ENCODE results near the gene CAT. TPM values are rescaled to one million over a fixed set of nuclear protein-coding genes. Genes with fewer than 3 reads are reported as not detected.

The CAT gene
- total and polyA plus RNA-seq, 4 donors: 51.5 to 76.0 (median 64.2) TPM

GRCh38 chr11:34478845-34479663, 40.3 kb downstream of the CAT start:
- WGBS, 2 donors: 66 to 82% methylated on average over 8 of the region's 8 CpGs
- Histone ChIP-seq H3K27me3 (ENCODE audit: control insufficient read depth in 1 of 2, insufficient read depth in 2 of 2, low read length in 1 of 2) (no peaks in the 10 kb centered on the region), H3K9me3 (ENCODE audit: control insufficient read depth, low read length) (no peaks in the 10 kb centered on the region), H3K27ac (ENCODE audit: low read depth in 1 of 2, low read length in 2 of 2) (no peak overlapping the region), H3K4me3 (ENCODE audit: low read length in 2 of 2) (no peak overlapping the region), H3K4me1 (ENCODE audit: control insufficient read depth in 1 of 2, insufficient read depth in 2 of 2, low read length in 2 of 2) (no peaks in the 10 kb centered on the region), H3K36me3 (ENCODE audit: control insufficient read depth in 1 of 2, insufficient read depth in 2 of 2, low read length in 1 of 2) (no peaks in the 10 kb centered on the region)
- intact Hi-C loops (cut with DNase I): no loop called here
- ATAC-seq (ENCODE audit: low FRiP score) (no peak), DNase-seq (no peak)

DNA sequence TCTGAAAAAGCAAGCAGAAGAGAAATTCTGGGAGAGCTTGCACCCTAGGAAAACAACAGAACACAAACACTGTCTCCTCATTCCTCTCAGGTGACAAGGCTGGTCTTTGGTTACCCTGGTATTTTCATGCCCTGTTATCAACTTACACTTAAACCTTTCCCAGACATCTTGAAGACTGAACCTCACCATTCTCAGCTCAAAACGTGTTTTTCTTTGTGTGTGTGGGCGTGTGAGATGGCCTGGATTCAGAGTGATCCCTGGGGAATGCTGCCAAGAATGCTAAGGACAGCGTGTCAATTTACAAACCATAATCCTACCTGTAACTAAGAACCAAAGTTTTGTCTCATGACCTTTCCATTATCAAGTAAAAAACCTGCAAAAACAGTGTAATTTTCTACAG, 41.6 kb downstream of the CAT start:
- DNase-seq: no peak
- no peak overlapping the region for H3K27ac ChIP-seq (ENCODE audit: low read depth in 1 of 2, low read length in 2 of 2)
- peaks cover 0 to 2% of the 10 kb centered on the region in 2 donors for H3K27me3 ChIP-seq (ENCODE audit: control insufficient read depth in 1 of 2, insufficient read depth in 2 of 2, low read length in 1 of 2)
- no peaks in the 10 kb centered on the region for H3K36me3 ChIP-seq (ENCODE audit: control insufficient read depth in 1 of 2, insufficient read depth in 2 of 2, low read length in 1 of 2)
- intact Hi-C loops (cut with DNase I): no loop called here
- H3K4me3 ChIP-seq (ENCODE audit: low read length in 2 of 2): no peak overlapping the region
- no peaks in the 10 kb centered on the region for H3K9me3 ChIP-seq (ENCODE audit: control insufficient read depth, low read length)
- no peak for ATAC-seq (ENCODE audit: low FRiP score)
- H3K4me1 ChIP-seq (ENCODE audit: control insufficient read depth in 1 of 2, insufficient read depth in 2 of 2, low read length in 2 of 2): no peaks in the 10 kb centered on the region
- 16 to 19% methylated on average over 3 of the region's 3 CpGs for WGBS, 2 donors

DNA sequence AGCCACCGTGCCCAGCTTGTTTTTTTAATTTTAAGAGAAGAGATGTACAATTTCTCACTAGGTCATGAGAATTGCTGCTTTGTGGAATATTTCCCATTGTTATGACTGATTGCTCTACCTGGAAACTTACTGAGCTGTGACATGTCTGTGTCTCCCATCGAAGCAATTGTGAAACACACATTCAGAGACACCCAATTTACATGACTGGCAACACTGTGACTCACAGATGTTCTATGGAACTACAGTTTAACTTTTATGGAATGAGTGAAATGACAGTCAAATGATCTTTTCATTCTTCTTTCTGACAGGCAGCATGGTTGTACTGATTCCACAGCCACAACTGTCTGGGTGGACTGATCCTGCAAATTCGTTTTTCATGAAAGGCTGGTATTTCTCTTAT, 42.6 kb downstream of the CAT start:
- no peak for ATAC-seq (ENCODE audit: low FRiP score)
- Histone ChIP-seq H3K4me3 (ENCODE audit: low read length in 2 of 2) (no peak overlapping the region), H3K9me3 (ENCODE audit: control insufficient read depth, low read length) (no peaks in the 10 kb centered on the region), H3K27me3 (ENCODE audit: control insufficient read depth in 1 of 2, insufficient read depth in 2 of 2, low read length in 1 of 2) (peaks cover 0 to 2% of the 10 kb centered on the region in 2 donors), H3K36me3 (ENCODE audit: control insufficient read depth in 1 of 2, insufficient read depth in 2 of 2, low read length in 1 of 2) (no peaks in the 10 kb centered on the region), H3K4me1 (ENCODE audit: control insufficient read depth in 1 of 2, insufficient read depth in 2 of 2, low read length in 2 of 2) (no peaks in the 10 kb centered on the region), H3K27ac (ENCODE audit: low read depth in 1 of 2, low read length in 2 of 2) (no peak overlapping the region)
- intact Hi-C loops (cut with DNase I): no loop called here
- no peak for DNase-seq
- 63 to 81% methylated on average over 3 of the region's 3 CpGs for WGBS, 2 donors

DNA sequence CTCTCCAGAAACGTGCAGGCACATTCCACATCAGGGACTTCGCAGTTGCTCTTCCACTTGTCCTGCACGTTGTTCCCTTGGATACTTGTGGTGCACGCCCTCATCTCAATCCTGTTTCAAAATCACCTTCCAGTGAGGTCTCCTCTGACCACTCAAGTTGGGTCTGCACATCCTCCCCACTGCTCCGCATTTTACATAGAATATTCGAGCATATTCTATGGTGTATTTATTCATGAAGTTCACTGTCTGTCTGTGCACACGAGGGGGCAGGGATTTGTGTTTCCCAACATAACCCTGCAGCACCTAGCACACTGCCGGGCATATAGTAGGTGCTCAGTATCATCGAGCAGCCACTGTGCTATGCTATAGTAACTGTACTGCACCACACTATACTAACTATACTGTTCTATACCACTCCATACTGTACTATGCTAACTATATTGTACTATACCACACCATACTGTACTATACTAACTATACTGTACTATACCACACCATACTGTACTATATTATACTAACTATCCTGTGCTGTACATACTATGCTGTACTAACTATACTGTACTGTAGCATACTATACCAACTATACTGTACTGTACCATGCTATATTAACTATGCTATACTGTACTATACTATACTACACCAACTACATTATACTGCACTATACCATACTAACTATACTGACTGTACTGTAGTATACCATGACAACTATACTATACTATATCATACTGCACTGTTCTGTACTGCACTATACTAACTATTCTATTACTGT, 44.6 kb downstream of the CAT start:
- Histone ChIP-seq H3K4me3 (ENCODE audit: low read length in 2 of 2) (no peak overlapping the region), H3K27ac (ENCODE audit: low read depth in 1 of 2, low read length in 2 of 2) (no peak overlapping the region), H3K27me3 (ENCODE audit: control insufficient read depth in 1 of 2, insufficient read depth in 2 of 2, low read length in 1 of 2) (peaks cover 0 to 2% of the 10 kb centered on the region in 2 donors), H3K36me3 (ENCODE audit: control insufficient read depth in 1 of 2, insufficient read depth in 2 of 2, low read length in 1 of 2) (no peaks in the 10 kb centered on the region), H3K9me3 (ENCODE audit: control insufficient read depth, low read length) (no peaks in the 10 kb centered on the region), H3K4me1 (ENCODE audit: control insufficient read depth in 1 of 2, insufficient read depth in 2 of 2, low read length in 2 of 2) (no peaks in the 10 kb centered on the region)
- 83 to 88% methylated on average over 9 of the region's 9 CpGs for WGBS, 2 donors
- intact Hi-C loops (cut with DNase I): no loop called here
- ATAC-seq (ENCODE audit: low FRiP score) (no peak), DNase-seq (no peak)

DNA sequence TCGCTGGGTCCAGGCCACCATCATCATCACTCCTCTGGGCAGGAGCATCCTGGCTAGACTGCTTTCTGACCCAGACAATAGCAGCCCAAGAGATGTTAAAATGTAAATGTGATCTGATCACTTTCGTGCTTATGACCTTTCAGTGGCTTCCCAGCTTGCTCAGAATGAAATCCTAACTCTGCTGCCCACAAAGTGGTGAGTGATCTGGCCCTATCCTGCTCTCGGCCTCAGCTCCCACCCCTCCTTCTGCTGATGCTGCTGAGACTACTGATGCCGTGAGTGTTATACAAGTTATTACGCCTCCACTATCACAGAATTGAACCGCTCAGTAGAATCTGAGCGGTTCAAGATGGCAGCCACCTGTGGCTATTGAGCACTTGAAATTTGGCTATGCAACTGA, 48.7 kb downstream of the CAT start:
- no peaks in the 10 kb centered on the region for H3K4me1 ChIP-seq (ENCODE audit: control insufficient read depth in 1 of 2, insufficient read depth in 2 of 2, low read length in 2 of 2)
- no peaks in the 10 kb centered on the region for H3K36me3 ChIP-seq (ENCODE audit: control insufficient read depth in 1 of 2, insufficient read depth in 2 of 2, low read length in 1 of 2)
- no peak for DNase-seq
- peaks cover 0 to 2% of the 10 kb centered on the region in 2 donors for H3K27me3 ChIP-seq (ENCODE audit: control insufficient read depth in 1 of 2, insufficient read depth in 2 of 2, low read length in 1 of 2)
- no peak overlapping the region for H3K27ac ChIP-seq (ENCODE audit: low read depth in 1 of 2, low read length in 2 of 2)
- H3K9me3 ChIP-seq (ENCODE audit: control insufficient read depth, low read length): no peaks in the 10 kb centered on the region
- intact Hi-C loops (cut with DNase I): no loop called here
- no peak overlapping the region for H3K4me3 ChIP-seq (ENCODE audit: low read length in 2 of 2)
- ATAC-seq (ENCODE audit: low FRiP score): no peak
- WGBS, 2 donors: 77 to 86% methylated on average over 7 of the region's 7 CpGs

DNA sequence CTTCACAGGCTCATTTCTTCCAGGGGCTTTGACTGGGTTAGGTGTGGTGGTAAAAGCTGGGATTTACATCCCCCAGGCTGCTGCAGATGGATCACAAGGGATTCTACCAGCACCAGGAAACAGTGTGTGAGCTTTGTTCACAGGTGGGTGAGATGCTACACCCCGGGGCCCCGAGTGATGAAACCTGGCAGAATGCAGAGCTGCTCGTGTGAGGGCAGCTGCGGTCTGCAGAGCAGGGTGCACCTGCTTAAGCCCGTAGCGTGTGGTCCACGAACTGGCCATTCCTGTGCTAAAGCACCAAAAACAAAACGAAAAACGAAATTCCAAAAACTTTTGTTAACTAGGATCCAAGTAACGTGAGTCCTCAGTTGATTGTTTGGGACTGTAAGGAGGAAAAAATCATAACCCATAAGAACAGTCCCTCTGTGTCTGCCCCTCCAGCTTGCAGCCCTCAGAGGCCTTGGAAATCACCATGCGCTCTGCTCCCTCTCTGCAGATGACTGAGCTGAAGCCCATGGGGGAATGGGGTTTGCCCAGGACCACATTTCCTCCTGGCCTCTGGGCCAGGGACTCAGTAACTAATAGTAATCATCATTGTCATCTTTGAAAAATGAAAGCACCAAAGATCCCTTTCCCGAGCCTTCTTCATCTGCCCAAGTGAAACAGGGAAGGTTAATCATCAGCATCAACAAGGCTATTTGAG, 50.3 kb downstream of the CAT start:
- DNase-seq (no peak), ATAC-seq (ENCODE audit: low FRiP score) (no peak)
- Histone ChIP-seq H3K27ac (ENCODE audit: low read depth in 1 of 2, low read length in 2 of 2) (no peak overlapping the region), H3K27me3 (ENCODE audit: control insufficient read depth in 1 of 2, insufficient read depth in 2 of 2, low read length in 1 of 2) (peaks cover 0 to 2% of the 10 kb centered on the region in 2 donors), H3K4me3 (ENCODE audit: low read length in 2 of 2) (no peak overlapping the region), H3K36me3 (ENCODE audit: control insufficient read depth in 1 of 2, insufficient read depth in 2 of 2, low read length in 1 of 2) (no peaks in the 10 kb centered on the region), H3K9me3 (ENCODE audit: control insufficient read depth, low read length) (no peaks in the 10 kb centered on the region), H3K4me1 (ENCODE audit: control insufficient read depth in 1 of 2, insufficient read depth in 2 of 2, low read length in 2 of 2) (no peaks in the 10 kb centered on the region)
- WGBS, 2 donors: 86 to 91% methylated on average over 12 of the region's 12 CpGs
- intact Hi-C loops (cut with DNase I): no loop called here

DNA sequence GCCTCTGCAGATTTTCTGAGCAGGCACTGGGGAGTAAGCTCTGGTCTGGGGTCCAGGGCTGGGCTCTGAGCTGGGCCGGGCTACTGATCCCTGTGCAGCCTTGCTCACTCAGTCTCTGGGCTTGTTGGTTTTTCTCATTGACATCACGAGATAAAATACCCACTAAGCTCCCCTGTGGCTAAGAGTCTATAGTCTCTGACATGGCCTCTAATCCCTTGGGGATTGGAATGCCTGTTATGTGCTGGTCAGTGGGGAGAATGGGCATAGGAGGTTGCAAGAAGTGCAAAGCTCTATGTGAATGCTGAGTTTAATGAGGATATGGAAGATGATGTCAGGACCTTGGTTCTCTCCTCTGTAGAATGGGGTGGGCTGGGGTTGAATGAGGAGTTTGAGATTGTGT, 51.6 kb downstream of the CAT start:
- Histone ChIP-seq H3K4me1 (ENCODE audit: control insufficient read depth in 1 of 2, insufficient read depth in 2 of 2, low read length in 2 of 2) (no peaks in the 10 kb centered on the region), H3K27me3 (ENCODE audit: control insufficient read depth in 1 of 2, insufficient read depth in 2 of 2, low read length in 1 of 2) (no peaks in the 10 kb centered on the region), H3K4me3 (ENCODE audit: low read length in 2 of 2) (no peak overlapping the region), H3K27ac (ENCODE audit: low read depth in 1 of 2, low read length in 2 of 2) (no peak overlapping the region), H3K9me3 (ENCODE audit: control insufficient read depth, low read length) (no peaks in the 10 kb centered on the region), H3K36me3 (ENCODE audit: control insufficient read depth in 1 of 2, insufficient read depth in 2 of 2, low read length in 1 of 2) (no peaks in the 10 kb centered on the region)
- ATAC-seq (ENCODE audit: low FRiP score) (no peak), DNase-seq (no peak)
- 81 to 82% methylated on average over 2 of the region's 2 CpGs for WGBS, 2 donors
- intact Hi-C loops (cut with DNase I): no loop called here

DNA sequence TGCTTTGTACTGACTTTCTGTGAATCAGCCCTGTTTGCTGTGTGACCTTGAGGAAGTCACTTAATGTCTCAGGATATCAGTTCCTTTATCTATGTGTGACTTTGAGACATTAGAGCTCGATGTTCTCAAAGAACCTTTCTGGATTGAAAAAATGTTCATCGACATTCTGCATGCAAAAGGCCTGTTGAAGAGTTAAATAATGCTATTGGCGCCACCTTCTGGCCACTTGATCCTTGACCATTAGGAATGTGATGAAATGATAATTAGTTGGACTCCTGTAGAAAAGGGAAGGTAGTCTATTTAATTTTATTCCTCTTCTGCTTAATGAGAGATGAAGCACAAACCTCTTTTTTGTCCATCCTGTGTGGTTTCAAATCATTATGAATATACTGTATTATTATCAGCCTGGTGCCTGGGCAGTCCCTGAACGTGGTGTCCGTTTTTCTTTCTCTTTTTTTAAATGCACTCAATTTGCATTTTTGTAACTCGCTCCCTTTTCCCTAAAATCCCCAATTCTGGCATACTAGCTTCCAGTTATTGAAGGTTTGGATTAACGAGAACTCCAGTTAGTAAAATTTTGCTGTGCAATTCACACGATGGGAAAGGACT, 54.2 kb downstream of the CAT start:
- peak in 1 of 2 donors; percentile 64 for DNase-seq
- no peaks in the 10 kb centered on the region for H3K36me3 ChIP-seq (ENCODE audit: control insufficient read depth in 1 of 2, insufficient read depth in 2 of 2, low read length in 1 of 2)
- H3K27me3 ChIP-seq (ENCODE audit: control insufficient read depth in 1 of 2, insufficient read depth in 2 of 2, low read length in 1 of 2): no peaks in the 10 kb centered on the region
- no peaks in the 10 kb centered on the region for H3K4me1 ChIP-seq (ENCODE audit: control insufficient read depth in 1 of 2, insufficient read depth in 2 of 2, low read length in 2 of 2)
- H3K4me3 ChIP-seq (ENCODE audit: low read length in 2 of 2): no peak overlapping the region
- WGBS, 2 donors: 42 to 44% methylated on average over 8 of the region's 8 CpGs
- intact Hi-C loops (cut with DNase I): no loop called here
- ATAC-seq (ENCODE audit: low FRiP score): no peak
- no peak overlapping the region for H3K27ac ChIP-seq (ENCODE audit: low read depth in 1 of 2, low read length in 2 of 2)
- no peaks in the 10 kb centered on the region for H3K9me3 ChIP-seq (ENCODE audit: control insufficient read depth, low read length)
